ENCODE measurements around the gene DNPEP.
"Not testable (repeated sequence)": the region's sequence is repeated elsewhere in the genome, so short reads cannot be mapped to it uniquely, and the experiment has no call there.

Gene DNPEP

GRCh38 chr2:219408204-219408603 lies 20.5 kb upstream of the DNPEP start:
- Mint-ChIP-seq H3K4me1 (no peaks in the 10 kb centered on the region), H3K27ac (no peak overlapping the region), H3K4me3 (no peak overlapping the region), H3K9me3 (no peaks in the 10 kb centered on the region), H3K36me3 (no peaks in the 10 kb centered on the region)
- DNase-seq (ENCODE audit: low spot score in 2 of 2) (no peak), ATAC-seq (no peak)

DNA sequence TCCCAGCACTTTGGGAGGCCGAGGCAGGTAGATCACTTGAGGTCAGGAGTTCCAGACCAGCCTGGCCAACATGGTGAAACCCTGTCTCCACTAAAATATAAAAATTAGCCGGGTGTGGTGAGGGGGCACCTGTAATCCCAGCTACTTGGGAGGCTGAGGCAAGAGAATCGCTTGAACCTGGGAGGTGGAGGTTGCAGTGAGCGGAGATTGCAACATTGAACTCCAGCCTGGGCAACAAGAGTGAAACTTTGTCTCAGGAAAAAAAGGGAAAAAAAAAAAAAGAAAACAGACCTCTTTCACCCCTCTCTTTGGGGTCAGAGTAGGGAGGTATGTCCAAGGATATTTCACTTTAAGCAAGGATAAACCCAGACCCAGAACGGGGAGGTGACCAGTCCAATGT lies 19.6 kb upstream of the DNPEP start:
- not testable (repeated sequence) for H3K36me3 Mint-ChIP-seq; ATAC-seq; H3K27ac Mint-ChIP-seq; DNase-seq (ENCODE audit: low spot score in 2 of 2); H3K4me3 Mint-ChIP-seq; H3K9me3 Mint-ChIP-seq; H3K4me1 Mint-ChIP-seq

DNA sequence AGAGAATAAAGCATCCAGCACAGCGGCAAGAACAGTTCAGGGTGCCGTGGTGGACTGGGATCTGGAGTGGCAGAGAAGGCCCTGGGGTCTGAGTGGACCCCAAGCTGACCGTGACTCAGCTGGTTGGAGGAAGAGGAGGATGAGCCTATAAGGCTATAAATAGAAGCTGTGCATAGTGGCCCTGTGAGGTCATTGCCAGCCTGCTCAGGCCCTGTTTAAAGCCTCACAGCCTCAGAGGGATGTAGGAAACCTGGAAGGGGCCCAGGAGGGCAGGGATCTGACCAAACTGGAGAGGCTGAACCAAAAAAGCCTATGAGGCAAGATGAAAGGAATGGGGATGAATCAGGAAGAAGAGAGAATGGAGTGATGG lies 19.1 kb upstream of the DNPEP start:
- DNase-seq (ENCODE audit: low spot score in 2 of 2): no peak
- no peak for ATAC-seq
- no peaks in the 10 kb centered on the region for H3K4me1 Mint-ChIP-seq
- no peaks in the 10 kb centered on the region for H3K9me3 Mint-ChIP-seq
- no peak overlapping the region for H3K27ac Mint-ChIP-seq
- no peak overlapping the region for H3K4me3 Mint-ChIP-seq
- H3K36me3 Mint-ChIP-seq: no peaks in the 10 kb centered on the region

DNA sequence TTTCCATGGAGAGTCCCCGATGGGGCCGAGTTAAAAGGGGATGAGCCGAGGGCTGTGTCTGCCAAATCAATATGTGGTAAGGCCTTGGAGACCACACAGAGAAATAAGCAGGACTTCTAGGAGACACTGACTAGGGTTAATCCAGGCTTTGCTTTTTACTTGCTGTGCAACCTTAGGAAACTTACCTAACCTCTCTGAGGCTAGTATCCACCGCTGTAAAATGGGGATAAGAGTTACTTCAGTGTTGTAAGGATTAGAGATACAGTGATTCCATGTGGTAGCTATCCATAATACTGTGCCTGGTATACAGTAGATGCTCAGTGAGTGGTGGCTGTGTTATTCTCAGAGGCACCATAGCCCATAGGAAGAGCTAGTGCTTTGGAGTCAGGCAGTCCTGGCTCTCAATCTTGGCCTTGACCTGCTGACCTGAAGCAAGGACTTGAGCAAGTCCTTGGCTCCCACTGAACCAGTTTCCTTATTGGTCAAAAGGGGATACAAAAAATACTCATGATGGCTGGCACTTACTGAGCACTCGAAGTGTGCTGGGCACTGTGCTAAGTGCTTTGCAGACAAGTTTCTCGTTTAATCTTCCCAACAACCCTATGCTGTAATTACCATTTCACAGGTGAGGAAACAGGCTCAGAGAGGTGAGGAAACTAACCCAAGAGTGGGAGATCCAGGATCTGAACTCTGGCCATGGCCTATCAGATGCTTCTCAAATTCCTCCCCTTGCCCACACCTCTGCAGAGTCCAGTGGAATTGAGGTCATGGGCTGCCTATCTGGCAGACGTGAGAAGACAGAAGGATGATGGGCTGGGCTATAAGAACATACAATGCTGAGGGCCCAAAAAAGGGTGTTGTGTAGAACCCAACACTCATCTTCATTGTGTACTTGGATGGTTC lies 18.5 kb upstream of the DNPEP start:
- Mint-ChIP-seq H3K36me3 (no peaks in the 10 kb centered on the region), H3K4me3 (no peak overlapping the region), H3K4me1 (no peaks in the 10 kb centered on the region), H3K27ac (no peak overlapping the region), H3K9me3 (no peaks in the 10 kb centered on the region)
- no peak for DNase-seq (ENCODE audit: low spot score in 2 of 2)
- no peak for ATAC-seq

DNA sequence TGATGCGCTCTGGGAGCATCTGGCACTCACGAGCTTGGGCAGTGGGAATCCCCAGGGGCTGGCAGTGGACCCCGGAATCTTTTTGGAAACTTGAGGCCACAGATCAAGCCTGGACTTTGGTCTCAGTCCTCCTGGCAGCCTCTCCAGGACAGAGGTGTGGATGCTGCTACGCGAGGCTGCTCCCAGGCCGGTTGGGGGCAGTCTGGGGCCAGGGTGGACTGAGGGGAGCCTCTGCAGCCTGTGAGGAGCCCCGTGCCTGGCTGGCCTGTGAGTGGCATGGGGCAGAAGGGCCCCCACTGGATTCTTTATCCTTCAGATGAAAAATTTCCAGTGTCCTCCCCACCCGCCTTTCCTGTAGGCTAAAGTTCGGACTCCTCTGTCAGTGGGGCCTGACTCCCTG lies 17.7 kb upstream of the DNPEP start:
- DNase-seq (ENCODE audit: low spot score in 2 of 2) (no peak), ATAC-seq (no peak)

DNA sequence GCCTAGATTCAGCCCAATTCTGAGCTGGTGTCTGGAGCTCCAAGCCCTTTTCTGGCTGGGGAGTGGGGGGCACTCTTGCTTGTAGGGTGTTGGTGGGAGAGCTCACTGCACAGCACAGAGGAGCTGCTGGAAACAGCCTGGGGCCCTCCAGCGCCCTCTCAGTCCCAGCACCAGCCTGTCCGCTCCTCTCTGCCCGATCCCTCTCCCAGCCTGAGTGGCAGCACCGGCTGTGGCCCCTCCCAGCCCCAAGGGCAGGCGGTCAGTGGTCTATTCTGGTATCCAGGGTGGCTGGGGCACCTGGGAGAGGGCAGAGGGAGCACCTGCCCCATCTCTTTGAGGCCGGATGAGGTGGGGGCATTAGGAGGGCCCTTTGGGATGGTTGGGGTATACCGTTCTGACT lies 17.2 kb upstream of the DNPEP start:
- H3K4me3 Mint-ChIP-seq: no peak overlapping the region
- no peaks in the 10 kb centered on the region for H3K4me1 Mint-ChIP-seq
- DNase-seq (ENCODE audit: low spot score in 2 of 2) (no peak), ATAC-seq (no peak)
- no peaks in the 10 kb centered on the region for H3K36me3 Mint-ChIP-seq
- no peaks in the 10 kb centered on the region for H3K9me3 Mint-ChIP-seq
- H3K27ac Mint-ChIP-seq: no peak overlapping the region

More for the DNA sequence above, 17.7 kb upstream of the DNPEP start:
- Mint-ChIP-seq H3K9me3 (no peaks in the 10 kb centered on the region), H3K4me3 (no peak overlapping the region), H3K27ac (no peak overlapping the region), H3K36me3 (no peaks in the 10 kb centered on the region), H3K4me1 (no peaks in the 10 kb centered on the region)

GRCh38 chr2:219404291-219404910 lies 16.7 kb upstream of the DNPEP start:
- Mint-ChIP-seq H3K4me3 (no peak overlapping the region), H3K4me1 (no peaks in the 10 kb centered on the region), H3K9me3 (no peaks in the 10 kb centered on the region), H3K27ac (no peak overlapping the region), H3K36me3 (no peaks in the 10 kb centered on the region)
- DNase-seq (ENCODE audit: low spot score in 2 of 2) (no peak), ATAC-seq (no peak)

GRCh38 chr2:219403861-219404260 lies 16.1 kb upstream of the DNPEP start:
- Mint-ChIP-seq H3K36me3 (no peaks in the 10 kb centered on the region), H3K27ac (no peak overlapping the region), H3K9me3 (no peaks in the 10 kb centered on the region), H3K4me1 (no peaks in the 10 kb centered on the region), H3K4me3 (no peak overlapping the region)
- no peak for ATAC-seq
- no peak for DNase-seq (ENCODE audit: low spot score in 2 of 2)

DNA sequence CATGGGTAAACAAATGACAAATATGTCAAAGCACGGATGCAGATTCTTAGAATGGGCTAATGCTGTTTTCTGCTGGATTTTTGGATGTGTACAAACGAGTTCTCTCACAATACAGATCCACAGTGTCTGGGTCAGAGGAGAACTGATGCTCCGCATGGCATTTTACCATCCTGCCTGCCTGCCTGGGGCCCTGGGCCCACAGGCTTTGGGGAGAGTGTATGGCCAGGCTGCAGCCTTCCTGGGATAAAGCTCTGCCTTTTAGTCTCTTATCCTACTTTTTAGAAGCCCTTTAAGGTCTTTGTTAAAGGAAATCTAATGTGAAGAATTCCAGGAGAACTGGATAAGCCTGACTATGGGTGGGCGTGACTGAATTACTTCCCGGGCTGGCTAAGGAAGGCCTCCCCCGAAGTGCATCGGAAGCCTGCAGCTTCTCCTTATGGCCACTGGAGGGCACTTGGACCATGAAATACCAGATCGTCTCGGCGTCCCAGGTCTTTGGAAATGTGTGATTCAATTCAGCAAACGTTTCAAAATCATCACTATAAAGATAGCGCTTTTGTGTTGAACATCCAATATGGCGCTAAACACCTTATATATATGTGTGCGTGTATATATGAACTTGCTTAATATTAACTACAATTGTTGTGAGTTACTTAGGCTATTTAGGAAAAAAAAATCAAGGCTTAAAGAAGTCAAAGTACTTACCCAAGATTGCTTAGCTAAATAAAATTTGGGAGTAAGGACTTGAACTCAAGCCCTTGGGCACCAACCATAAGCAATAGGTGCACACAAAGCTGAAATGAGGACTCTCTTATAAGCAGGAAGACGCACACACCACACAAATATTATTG lies 15.2 kb upstream of the DNPEP start:
- Mint-ChIP-seq H3K27ac (no peak overlapping the region), H3K36me3 (no peaks in the 10 kb centered on the region), H3K9me3 (no peaks in the 10 kb centered on the region), H3K4me3 (no peak overlapping the region), H3K4me1 (no peaks in the 10 kb centered on the region)
- peak; percentile 37 to 71 for DNase-seq (ENCODE audit: low spot score in 2 of 2)
- peak; percentile 76 for ATAC-seq

- H3K36me3 Mint-ChIP-seq: no peaks in the 10 kb centered on the region
- H3K27ac Mint-ChIP-seq: no peak overlapping the region
- ATAC-seq: no peak
- H3K9me3 Mint-ChIP-seq: no peaks in the 10 kb centered on the region
- no peak overlapping the region for H3K4me3 Mint-ChIP-seq
- H3K4me1 Mint-ChIP-seq: peaks cover 8% of the 10 kb centered on the region
- no peak for DNase-seq (ENCODE audit: low spot score in 2 of 2)
Observed at GRCh38 chr2:219401606-219402005, 13.9 kb upstream of the DNPEP start.

DNA sequence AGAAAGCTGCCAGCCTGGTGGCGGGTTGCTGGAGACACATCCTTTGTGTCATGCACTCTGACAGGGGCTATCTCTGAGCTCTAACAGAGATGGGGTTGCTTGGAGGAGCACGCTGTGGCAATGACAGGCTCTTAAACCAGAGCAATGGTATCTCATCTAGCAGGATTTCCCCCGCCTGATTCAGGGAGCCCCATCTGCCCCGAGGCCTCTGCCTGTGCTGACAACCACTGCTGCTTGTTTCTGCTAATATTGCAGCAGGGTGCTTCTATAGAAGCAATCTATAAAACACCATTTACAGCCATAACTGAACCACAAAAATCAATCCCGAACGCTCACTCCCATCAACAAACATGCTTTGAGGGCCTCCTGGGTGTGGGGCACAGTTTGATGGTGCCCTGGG lies 12.8 kb upstream of the DNPEP start:
- no peaks in the 10 kb centered on the region for H3K36me3 Mint-ChIP-seq
- no peak overlapping the region for H3K27ac Mint-ChIP-seq
- no peaks in the 10 kb centered on the region for H3K9me3 Mint-ChIP-seq
- no peak for ATAC-seq
- DNase-seq (ENCODE audit: low spot score in 2 of 2): no peak
- H3K4me3 Mint-ChIP-seq: no peak overlapping the region
- H3K4me1 Mint-ChIP-seq: peaks cover 8% of the 10 kb centered on the region

DNA sequence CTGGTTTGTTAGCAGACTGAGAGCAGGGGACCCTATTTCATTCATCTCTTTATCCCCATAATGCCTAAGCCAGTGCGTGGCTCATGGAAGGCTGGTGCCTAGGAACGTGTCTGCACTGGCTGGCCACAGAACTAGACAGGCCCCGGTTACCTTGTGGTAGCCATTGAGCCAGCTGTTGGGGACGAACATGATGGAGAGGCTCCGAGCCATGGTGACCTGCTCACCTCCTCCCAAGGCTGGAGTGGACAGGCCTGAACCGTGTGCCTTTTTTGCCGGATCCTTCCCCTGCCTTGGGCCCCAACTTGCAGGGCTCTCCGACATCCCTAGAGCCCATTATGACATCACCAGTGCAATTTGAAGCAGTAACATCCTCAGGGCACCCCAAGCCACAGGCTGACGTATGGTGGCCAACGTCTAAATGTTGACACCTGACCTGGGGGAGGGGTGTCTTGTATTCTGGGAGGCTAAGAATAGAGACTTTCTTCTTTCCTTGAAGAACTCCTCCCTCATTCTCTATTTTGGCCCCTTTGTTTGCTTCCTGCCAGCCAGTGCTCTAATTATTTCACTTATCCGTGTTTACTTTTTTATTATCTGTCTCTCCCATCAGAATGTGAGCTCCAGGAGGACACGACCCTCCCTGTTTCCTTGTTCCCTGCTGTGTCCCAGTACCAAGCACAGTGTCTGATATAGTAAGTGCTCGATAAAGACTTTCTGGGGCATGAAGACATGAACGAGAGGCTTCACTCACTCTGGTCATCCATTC lies 12.2 kb upstream of the DNPEP start:
- DNase-seq (ENCODE audit: low spot score in 2 of 2): no peak
- Mint-ChIP-seq H3K27ac (no peak overlapping the region), H3K4me3 (no peak overlapping the region), H3K36me3 (no peaks in the 10 kb centered on the region), H3K9me3 (no peaks in the 10 kb centered on the region), H3K4me1 (peaks cover 8% of the 10 kb centered on the region)
- no peak for ATAC-seq

DNA sequence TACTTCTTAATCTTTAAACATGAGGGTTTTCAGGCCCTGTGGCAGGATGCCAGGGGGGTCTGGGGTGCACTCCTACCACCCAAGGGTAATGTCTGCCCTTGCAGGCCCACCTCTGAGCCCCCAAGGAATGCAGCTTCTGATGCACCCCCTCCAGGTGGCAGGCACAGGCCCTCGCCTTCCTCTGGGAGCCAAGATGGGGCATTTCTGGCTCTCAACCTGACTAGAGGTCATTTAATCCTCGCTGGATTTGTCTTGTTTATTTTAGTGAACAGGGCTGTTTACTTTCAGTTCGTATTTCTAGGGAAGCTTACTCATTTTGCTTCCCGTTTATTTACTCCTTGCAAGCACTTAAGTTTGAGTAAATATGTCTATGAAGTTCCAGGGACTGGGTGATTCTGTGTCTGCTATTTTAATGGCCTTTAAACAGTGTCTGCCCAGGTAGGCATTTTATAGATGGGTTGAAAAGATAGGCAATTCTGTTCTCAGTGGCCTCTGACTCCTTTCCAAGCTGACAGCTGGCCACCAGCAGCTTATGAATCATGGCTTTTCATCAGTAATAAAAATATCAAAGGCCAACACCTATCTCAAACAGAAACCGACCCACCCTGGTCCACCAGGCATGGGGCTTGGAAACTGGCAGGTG lies 11.1 kb upstream of the DNPEP start:
- no peak for DNase-seq (ENCODE audit: low spot score in 2 of 2)
- Mint-ChIP-seq H3K27ac (no peak overlapping the region), H3K9me3 (no peaks in the 10 kb centered on the region), H3K4me1 (peaks cover 8% of the 10 kb centered on the region), H3K36me3 (no peaks in the 10 kb centered on the region), H3K4me3 (no peak overlapping the region)
- no peak for ATAC-seq

GRCh38 chr2:219396863-219397457 lies 9.2 kb upstream of the DNPEP start:
- Mint-ChIP-seq H3K36me3 (no peaks in the 10 kb centered on the region), H3K4me3 (no peak overlapping the region), H3K9me3 (no peaks in the 10 kb centered on the region), H3K27ac (peak overlapping the region; percentile 85), H3K4me1 (peaks cover 8% of the 10 kb centered on the region)
- no peak for ATAC-seq
- DNase-seq (ENCODE audit: low spot score in 2 of 2): no peak
